Right cardiac atrium (tissue), 5 donors: ENCODE results near the gene HOMER1. TPM values are rescaled to one million over a fixed set of nuclear protein-coding genes. Genes with fewer than 3 reads are reported as not detected.

ENCODE experiments used
- ATAC-seq, 2 donors: fragments of 200-7000 bp; cut with Tn5 transposase; one replicate each; pipeline versions ENCODE4 v1.8.0 to v1.9.1; 2020; ENCODE audit warnings: moderate library complexity in 2 of 2, mild to moderate bottlenecking in 1 of 2
- DNase-seq, 3 donors: peaks; one replicate each; pipeline ENCODE4 v3.0.0-alpha.2; 2020
- H3K27ac ChIP-seq: one replicate; pipeline ENCODE4 v1.5.1; 2013; ENCODE audit warnings: mild to moderate bottlenecking, low read length, control low read depth, moderate library complexity
- H3K27me3 ChIP-seq: one replicate; pipeline ENCODE4 v1.6.1; 2013; ENCODE audit not compliant: control insufficient read depth, insufficient read depth
- H3K4me1 ChIP-seq: one replicate; pipeline ENCODE4 v1.6.1; 2013; ENCODE audit warnings: low read length; ENCODE audit not compliant: control insufficient read depth, insufficient read depth
- H3K4me3 ChIP-seq: one replicate; pipeline ENCODE4 v1.5.1; 2013; ENCODE audit warnings: low read length, control low read depth
- H3K9me3 ChIP-seq: one replicate; pipeline ENCODE4 v1.6.1; 2013; ENCODE audit warnings: low read length; ENCODE audit not compliant: control insufficient read depth
- WGBS: extraction: QIAGEN DNeasy Blood & Tissue Kit; methylation state at CpG from one replicate; pipeline ENCODE4 v1.1.7; 2013; 5-methylcytosine and 5-hydroxymethylcytosine counted together
- intact Hi-C, 4 donors: fragments of 100-400 bp; cut with DNase I; formaldehyde crosslinking; loops; one replicate each; pipeline versions ENCODE4 v1.11.0 to v1.14.0; 2022 to 2023
- polyA plus RNA-seq: library from polyadenylated mRNA; stranded (reverse); fragments of 200-250 nt; gene quantifications from one replicate; pipeline ENCODE4 v1.2.3, GENCODE V29; 2013
- total RNA-seq, 4 donors: library from RNA; stranded (reverse); fragmentation: NEBNext Ultra II Directional; extraction: Animal tissue kit (Norgen Biotek cat#: 25700); gene quantifications; one replicate each; pipeline ENCODE4 v1.2.1, GENCODE V29; 2021
- donor health status: healthy with polysubstance abuse.
- donor health status: DM: no; HTN: yes; CAD: no.
- donor health status: DM: no; HTN: no; CAD: no.
- donor health status: DM: no; HTN: yes; CAD: no; lungs with severe emphysema.
- donor health status: DM: yes; HTN: yes; CAD: no.

Gene HOMER1
- total and polyA plus RNA-seq, 5 donors: 10.0 to 57.6 (median 42.4) TPM

DNA sequence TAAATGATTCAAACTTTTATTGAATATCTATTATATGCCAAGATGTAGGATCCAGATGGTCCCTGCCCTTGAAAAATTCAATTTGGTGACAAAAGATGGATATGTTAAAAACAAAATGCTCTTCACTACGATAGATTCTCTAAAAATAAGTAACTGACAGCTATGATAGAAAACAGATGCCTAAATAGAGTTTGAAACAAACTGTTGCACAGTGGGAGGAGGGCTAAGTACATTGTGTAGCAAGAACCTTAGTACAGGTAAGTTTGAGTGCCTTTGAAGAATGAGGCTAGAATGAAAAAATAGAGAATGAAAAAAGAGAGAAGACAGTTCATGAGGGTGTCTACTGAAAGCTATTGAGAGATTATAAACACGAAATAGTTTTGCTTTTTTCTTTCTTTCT, 54.3 kb downstream of the HOMER1 start:
- H3K4me1 ChIP-seq: no peaks in the 10 kb centered on the region
- intact Hi-C loops: loop anchor here in 3 of 4 donors (5.0 to 10.0 kb wide), 3 partner anchors 325 to 437 kb away; no protein-coding TSS in a partner anchor
- ATAC-seq: no peak

DNA sequence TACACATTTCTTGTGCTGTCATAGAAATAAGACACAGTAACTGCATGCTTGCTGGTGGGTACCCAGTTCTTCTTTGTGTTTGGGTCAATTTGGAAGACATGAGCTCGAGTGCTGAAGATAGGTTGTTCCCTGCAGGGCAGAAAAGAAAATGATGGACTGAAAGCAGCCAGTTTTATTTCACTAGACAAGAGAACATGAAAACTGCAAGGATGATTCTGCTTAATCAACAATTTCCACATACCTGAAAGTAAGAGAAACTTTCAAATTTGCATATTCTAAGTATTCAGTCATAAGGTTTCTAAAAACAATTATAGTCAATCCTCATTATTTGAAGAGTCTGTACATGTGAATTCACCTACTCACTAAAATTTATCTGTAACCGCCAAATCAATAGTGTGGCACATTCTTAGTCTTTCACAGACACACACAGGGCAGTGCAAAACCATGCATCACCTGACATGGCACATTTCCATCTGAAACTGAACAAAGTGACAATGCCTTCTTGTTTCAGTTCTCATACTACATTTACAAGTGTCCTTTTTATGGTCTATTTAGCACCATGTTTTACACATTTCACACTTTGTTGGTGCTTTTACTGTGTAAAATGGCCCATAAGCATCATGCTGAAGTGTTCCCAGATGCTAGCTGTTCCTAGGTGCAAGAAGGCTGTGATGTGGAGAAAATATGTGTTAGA, 56.9 kb downstream of the HOMER1 start:
- Histone ChIP-seq H3K27ac (no peak overlapping the region), H3K9me3 (no peaks in the 10 kb centered on the region), H3K4me1 (no peaks in the 10 kb centered on the region), H3K27me3 (no peaks in the 10 kb centered on the region), H3K4me3 (no peak overlapping the region)
- 76% methylated on average over 2 of the region's 2 CpGs for WGBS
- intact Hi-C loops: no loop called here
- ATAC-seq (no peak), DNase-seq (no peak)

More for the DNA sequence above, 54.3 kb downstream of the HOMER1 start:
- no peak for DNase-seq
- H3K9me3 ChIP-seq: no peaks in the 10 kb centered on the region
- H3K27me3 ChIP-seq: no peaks in the 10 kb centered on the region
- 62% methylated on average over 2 of the region's 2 CpGs for WGBS
- H3K27ac ChIP-seq: no peak overlapping the region
- no peak overlapping the region for H3K4me3 ChIP-seq

DNA sequence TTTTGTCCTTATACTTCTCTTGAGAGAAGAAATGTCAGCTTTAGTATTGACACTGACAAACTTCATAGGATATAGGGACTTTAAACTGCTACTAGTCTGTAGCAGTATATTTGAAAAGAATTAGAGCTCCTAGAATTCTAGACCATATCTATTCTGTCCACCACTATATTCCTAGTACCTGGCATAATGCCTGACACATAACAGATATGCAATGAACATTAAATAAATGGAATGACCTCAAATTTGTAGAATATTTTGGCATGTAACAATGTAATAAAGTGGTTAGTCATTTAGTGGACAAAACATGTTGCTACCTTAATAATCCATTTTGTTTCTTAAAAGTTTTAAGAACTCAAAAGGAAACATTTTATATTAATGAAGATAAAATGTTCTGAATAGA, 57.5 kb downstream of the HOMER1 start:
- Histone ChIP-seq H3K4me3 (no peak overlapping the region), H3K9me3 (no peaks in the 10 kb centered on the region), H3K27me3 (no peaks in the 10 kb centered on the region), H3K4me1 (no peaks in the 10 kb centered on the region), H3K27ac (no peak overlapping the region)
- no peak for ATAC-seq
- intact Hi-C loops: no loop called here
- no peak for DNase-seq

DNA sequence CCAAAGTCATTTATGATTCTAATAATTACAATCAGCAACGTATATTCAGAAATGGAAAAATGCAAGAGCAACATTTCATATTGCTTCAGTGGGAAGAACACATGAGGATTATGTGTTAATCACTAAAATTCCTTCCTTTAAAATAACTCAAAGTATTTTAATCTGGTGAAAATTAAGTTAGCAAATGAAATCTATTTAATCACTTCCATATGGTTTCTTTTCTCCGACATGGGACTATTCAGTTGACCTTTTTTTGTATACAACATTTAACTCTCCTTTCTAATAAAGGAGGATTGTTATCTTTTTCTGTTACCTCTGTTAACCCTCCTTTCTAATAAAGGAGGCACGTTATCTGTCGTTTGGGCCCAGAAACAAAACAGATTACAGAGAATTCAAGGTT, 59.9 kb downstream of the HOMER1 start:
- H3K27me3 ChIP-seq: no peaks in the 10 kb centered on the region
- no peaks in the 10 kb centered on the region for H3K9me3 ChIP-seq
- no peak overlapping the region for H3K4me3 ChIP-seq
- DNase-seq (no peak), ATAC-seq (no peak)
- H3K27ac ChIP-seq: no peak overlapping the region
- H3K4me1 ChIP-seq: no peaks in the 10 kb centered on the region
- intact Hi-C loops: no loop called here
- WGBS: 56% methylated on average over 4 of the region's 4 CpGs

DNA sequence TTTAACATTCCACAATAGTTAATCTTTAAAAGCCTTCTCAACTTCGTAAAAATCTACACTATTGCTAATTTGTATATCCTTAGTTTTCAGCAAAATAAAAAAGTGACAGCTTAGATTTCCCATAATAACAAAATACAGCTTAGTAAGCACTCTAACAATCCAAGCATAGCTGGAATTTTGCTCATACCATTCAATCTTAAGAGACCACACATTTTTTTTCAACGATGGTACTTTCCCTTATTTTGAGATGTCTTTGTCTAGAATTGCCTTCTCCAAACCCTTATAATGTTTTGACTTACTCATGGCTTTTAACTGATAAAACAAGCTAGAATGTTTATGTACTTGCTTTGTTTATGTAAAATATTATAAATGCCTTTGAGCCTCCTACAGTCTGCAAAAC, 65.6 kb downstream of the HOMER1 start:
- Histone ChIP-seq H3K27ac (no peak overlapping the region), H3K4me3 (no peak overlapping the region), H3K27me3 (no peaks in the 10 kb centered on the region), H3K9me3 (no peaks in the 10 kb centered on the region), H3K4me1 (no peaks in the 10 kb centered on the region)
- DNase-seq (no peak), ATAC-seq (no peak)
- intact Hi-C loops: no loop called here
- WGBS: 47% methylated on average over 2 of the region's 2 CpGs

DNA sequence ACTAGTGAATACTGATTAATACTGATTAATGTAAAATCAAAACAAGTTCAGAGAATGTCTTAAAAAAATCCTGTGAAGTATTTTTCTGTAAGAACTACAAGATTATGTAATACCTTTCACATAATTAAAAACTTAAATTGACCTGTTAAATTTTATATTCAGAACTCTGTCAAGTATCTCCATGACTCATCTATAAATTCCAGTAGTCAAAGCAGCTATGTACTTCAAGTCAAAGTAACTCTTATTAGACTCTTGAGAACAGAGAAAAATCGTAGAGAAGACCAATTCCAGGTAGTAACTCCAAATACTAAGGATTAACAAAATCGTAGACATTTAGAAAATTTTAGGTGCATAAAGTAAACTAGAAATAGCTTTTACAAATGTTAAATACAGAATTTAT, 77.1 kb downstream of the HOMER1 start:
- Histone ChIP-seq H3K27ac (no peak overlapping the region), H3K9me3 (no peaks in the 10 kb centered on the region), H3K27me3 (no peaks in the 10 kb centered on the region), H3K4me3 (no peak overlapping the region), H3K4me1 (no peaks in the 10 kb centered on the region)
- no peak for ATAC-seq
- intact Hi-C loops: no loop called here
- no peak for DNase-seq
- 87% methylated on average over 2 of the region's 2 CpGs for WGBS

DNA sequence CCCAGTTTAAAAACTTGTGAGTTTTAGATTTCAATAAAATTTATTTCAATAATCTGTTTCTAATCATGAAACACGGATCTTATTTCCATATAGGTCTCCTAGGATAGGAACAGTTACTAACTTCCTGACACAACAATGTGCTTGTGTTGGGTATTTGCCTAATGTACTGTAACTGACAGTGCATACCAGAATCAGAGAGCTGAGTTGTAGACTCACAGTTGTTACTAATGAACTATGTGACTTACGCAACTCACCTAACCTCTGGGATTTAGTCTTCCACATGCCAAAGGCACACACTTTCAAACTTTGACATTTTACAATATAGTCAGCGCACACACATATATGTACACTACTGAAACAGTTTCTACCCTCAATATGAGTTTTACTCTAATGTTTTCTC, 77.7 kb downstream of the HOMER1 start:
- Histone ChIP-seq H3K27ac (no peak overlapping the region), H3K9me3 (no peaks in the 10 kb centered on the region), H3K4me1 (no peaks in the 10 kb centered on the region), H3K4me3 (no peak overlapping the region), H3K27me3 (no peaks in the 10 kb centered on the region)
- no peak for DNase-seq
- WGBS: 93% methylated on average over 3 of the region's 3 CpGs
- ATAC-seq: no peak
- intact Hi-C loops: no loop called here

DNA sequence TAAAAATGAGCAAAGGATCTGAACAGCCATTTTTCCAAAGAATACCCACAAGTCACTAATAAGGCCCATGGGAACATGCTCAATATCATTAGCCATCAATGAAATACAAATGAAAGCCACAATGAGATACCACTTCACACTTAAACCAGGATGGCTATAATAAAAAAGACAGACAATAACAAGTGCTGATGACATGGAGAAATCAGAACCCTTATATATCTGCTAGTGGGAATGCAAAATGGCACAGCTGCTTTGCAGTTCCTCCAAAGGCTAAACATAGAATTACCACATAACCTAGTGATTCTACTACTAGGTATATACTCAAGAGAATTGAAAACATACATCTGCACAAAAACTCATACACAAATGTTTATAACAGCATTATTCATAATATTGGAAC, 83.7 kb downstream of the HOMER1 start:
- no peak for DNase-seq
- no peak overlapping the region for H3K27ac ChIP-seq
- ATAC-seq: no peak
- no peak overlapping the region for H3K4me3 ChIP-seq
- no peaks in the 10 kb centered on the region for H3K27me3 ChIP-seq
- H3K9me3 ChIP-seq: no peaks in the 10 kb centered on the region
- no peaks in the 10 kb centered on the region for H3K4me1 ChIP-seq
- intact Hi-C loops: no loop called here

DNA sequence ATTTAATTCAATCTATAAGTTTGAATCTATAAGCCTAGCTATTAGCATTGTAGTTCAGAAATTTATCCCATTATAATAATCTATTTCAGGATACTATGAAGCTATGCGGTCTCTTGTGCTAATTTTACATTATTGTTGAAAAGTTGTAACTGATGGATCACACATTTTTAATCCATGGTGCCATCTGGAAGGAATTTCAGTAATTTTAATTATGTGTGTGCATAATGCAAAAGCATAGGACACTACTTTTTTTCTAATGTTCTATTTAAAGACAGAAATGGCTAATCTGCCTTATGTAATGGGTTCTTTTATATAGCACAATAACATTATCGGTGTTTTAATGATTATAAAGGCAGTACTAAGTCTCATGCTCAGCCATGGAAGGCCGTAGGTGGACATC, 90.6 kb downstream of the HOMER1 start:
- Histone ChIP-seq H3K4me1 (no peaks in the 10 kb centered on the region), H3K27ac (no peak overlapping the region), H3K9me3 (no peaks in the 10 kb centered on the region), H3K27me3 (no peaks in the 10 kb centered on the region), H3K4me3 (no peak overlapping the region)
- intact Hi-C loops: no loop called here
- ATAC-seq (no peak), DNase-seq (no peak)
- 48% methylated on average over 3 of the region's 3 CpGs for WGBS

DNA sequence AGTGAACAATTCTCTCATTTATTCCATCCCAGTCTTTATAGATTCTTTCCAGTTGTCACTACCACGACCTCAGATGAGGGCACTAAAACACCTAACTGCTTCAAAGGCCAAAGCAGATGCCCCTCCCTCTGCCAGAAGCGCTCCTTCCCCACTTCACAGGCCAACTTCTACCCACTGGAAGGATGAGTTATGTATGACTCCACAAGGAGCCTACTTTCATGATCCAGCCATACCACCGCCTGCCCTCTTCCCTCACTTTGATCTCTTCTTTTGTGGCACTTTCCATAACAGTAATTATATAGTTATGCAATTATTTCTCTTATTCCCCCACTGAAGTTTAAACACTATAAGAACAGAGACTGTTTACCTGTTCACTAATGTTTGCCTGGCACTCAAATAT, 93.7 kb downstream of the HOMER1 start:
- Histone ChIP-seq H3K9me3 (no peaks in the 10 kb centered on the region), H3K4me1 (no peaks in the 10 kb centered on the region), H3K27ac (no peak overlapping the region), H3K27me3 (no peaks in the 10 kb centered on the region), H3K4me3 (no peak overlapping the region)
- DNase-seq (no peak), ATAC-seq (no peak)
- WGBS: 84% methylated on average over 3 of the region's 3 CpGs
- intact Hi-C loops: no loop called here

DNA sequence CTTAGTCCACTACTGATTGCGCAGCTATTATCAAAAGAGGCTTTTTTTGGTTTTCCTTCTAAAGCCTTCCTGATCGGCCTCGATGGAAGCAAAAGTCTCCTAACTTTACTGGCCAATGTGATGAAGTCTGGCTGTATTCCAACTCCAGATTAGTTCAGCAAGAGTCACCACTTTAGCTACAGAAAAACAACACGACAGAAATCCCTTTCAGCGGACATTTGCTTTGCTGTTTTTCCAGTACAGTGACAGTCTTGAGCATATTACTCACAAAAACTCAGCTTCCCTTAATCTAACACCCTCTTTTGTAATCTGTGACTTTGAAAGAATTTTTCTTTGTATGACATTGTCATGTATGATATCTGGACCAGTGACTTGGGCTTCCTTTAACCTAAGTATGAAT, 95.7 kb downstream of the HOMER1 start:
- no peak for ATAC-seq
- intact Hi-C loops: no loop called here
- Histone ChIP-seq H3K9me3 (no peaks in the 10 kb centered on the region), H3K4me3 (no peak overlapping the region), H3K27ac (no peak overlapping the region), H3K27me3 (no peaks in the 10 kb centered on the region), H3K4me1 (peaks cover 2% of the 10 kb centered on the region)
- WGBS: 46% methylated on average over 5 of the region's 5 CpGs
- no peak for DNase-seq

DNA sequence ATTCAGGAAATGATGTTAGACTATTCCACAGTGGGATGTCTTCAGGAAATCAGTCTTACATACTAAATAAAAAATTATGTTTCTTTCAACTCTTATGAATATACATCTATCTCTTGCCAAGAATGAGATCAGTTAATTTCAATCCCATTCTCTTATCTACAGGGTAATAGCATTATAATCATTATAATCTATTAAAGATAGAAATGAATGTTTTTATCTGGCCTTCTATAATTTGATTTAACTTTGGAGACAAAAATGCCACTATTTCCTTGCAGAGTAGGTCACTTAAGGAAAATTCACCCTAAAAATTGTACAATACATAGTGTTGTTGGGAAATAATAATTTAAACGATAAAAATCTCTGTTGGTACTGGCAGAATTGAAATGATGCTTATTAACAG, 96.4 kb downstream of the HOMER1 start:
- peaks cover 2% of the 10 kb centered on the region for H3K4me1 ChIP-seq
- WGBS: 84% methylated on average over 1 of the region's 1 CpG
- ATAC-seq: no peak
- no peak overlapping the region for H3K4me3 ChIP-seq
- H3K27ac ChIP-seq: no peak overlapping the region
- DNase-seq: no peak
- no peaks in the 10 kb centered on the region for H3K27me3 ChIP-seq
- no peaks in the 10 kb centered on the region for H3K9me3 ChIP-seq
- intact Hi-C loops: no loop called here
